Breast epithelium (tissue), 4 donors: ENCODE measurements around the gene NSUN3. TPM values are rescaled to one million over a fixed set of nuclear protein-coding genes. Genes with fewer than 3 reads are reported as not detected.

Experiments used
- DNase-seq, 2 donors: peaks; one replicate each; pipeline ENCODE4 v3.0.0-alpha.2; 2019; ENCODE audit warnings: low spot score in 2 of 2
- H3K27ac ChIP-seq, 2 donors: fragments of 200-600 bp; sonication (generic) in 1 of 2; one replicate each; pipeline ENCODE4 v1.5.1; 2016 to 2019; ENCODE audit warnings: mild to moderate bottlenecking in 1 of 2
- H3K27me3 ChIP-seq, 2 donors: fragments of 200-600 bp; sonication (generic) in 1 of 2; one replicate each; pipeline versions ENCODE4 v1.5.1 to v1.6.0; 2017 to 2019; ENCODE audit warnings: control low read depth in 1 of 2, mild to moderate bottlenecking in 1 of 2
- H3K36me3 ChIP-seq: fragments of 200-600 bp; one replicate; pipeline ENCODE4 v1.5.1; 2019
- H3K4me1 ChIP-seq, 2 donors: fragments of 200-600 bp; sonication (generic); one replicate each; pipeline ENCODE4 v1.5.1; 2016 to 2019; ENCODE audit warnings: control low read depth in 1 of 2
- H3K4me3 ChIP-seq, 3 donors: fragments of 200-600 bp; sonication (generic); 1 replicate in 2 of 3; 2 replicates in 1 of 3; pipeline ENCODE4 v1.5.1; 2016 to 2019; ENCODE audit warnings: mild to moderate bottlenecking in 3 of 3, moderate library complexity in 2 of 3
- H3K9me3 ChIP-seq, 2 donors: fragments of 200-600 bp; sonication (generic) in 1 of 2; one replicate each; pipeline ENCODE4 v1.5.1; 2016 to 2019; ENCODE audit warnings: control low read depth in 1 of 2
- CTCF ChIP-seq, 3 donors: fragments of 450-650 bp; IDR thresholded peaks; one replicate each; pipeline ENCODE4 v1.5.1; 2016 to 2017; ENCODE audit warnings: antibody characterized with exemption in 3 of 3, mild to moderate bottlenecking in 3 of 3, moderate library complexity in 3 of 3
- POLR2A ChIP-seq: fragments of 450-650 bp; IDR thresholded peaks from one replicate; pipeline ENCODE4 v1.6.1; 2016; ENCODE audit warnings: antibody characterized with exemption, mild to moderate bottlenecking, moderate library complexity
- POLR2AphosphoS5 ChIP-seq, 3 donors: sonication (generic); formaldehyde crosslinking; IDR thresholded peaks; one replicate each; pipeline ENCODE4 v1.6.1; 2017; ENCODE audit warnings: antibody characterized with exemption in 3 of 3
- intact Hi-C: fragments of 100-400 bp; cut with DNase I; formaldehyde crosslinking; loops from one replicate; pipeline ENCODE4 v1.15.1; 2023; ENCODE audit warnings: low total_unique reads
- total RNA-seq, 3 donors: library from RNA; depleted of rRNA; stranded (reverse); fragments of >200 nt; gene quantifications; one replicate each; pipeline ENCODE4 v1.1.0, GENCODE V29; 2016

NSUN3 gene
- total RNA-seq, 3 donors from 2014 or later = 7.4 to 21.4 (median 14.1) TPM

- Histone ChIP-seq H3K36me3 (no peaks in the 10 kb centered on the region), H3K4me3 (no peak overlapping the region), H3K27me3 (no peaks in the 10 kb centered on the region), H3K27ac (no peak overlapping the region), H3K9me3 (no peaks in the 10 kb centered on the region), H3K4me1 (no peaks in the 10 kb centered on the region)
- DNase-seq = no peak
- intact Hi-C loops = no loop called here
- no peak for TF ChIP-seq CTCF (IDR thresholded peaks at IDR 0.05)
- no peak for TF ChIP-seq POLR2A
- TF ChIP-seq POLR2AphosphoS5 (IDR thresholded peaks at IDR 0.05) = no peak
Measured at GRCh38 chr3:94146455-94146854, 83.6 kb downstream of the NSUN3 start.

GRCh38 chr3:94147012-94147411 lies 84.2 kb downstream of the NSUN3 start:
- H3K27me3 ChIP-seq = no peaks in the 10 kb centered on the region
- intact Hi-C loops = no loop called here
- no peak overlapping the region for H3K27ac ChIP-seq

GRCh38 chr3:94150113-94150512 lies 87.3 kb downstream of the NSUN3 start:
- intact Hi-C loops = no loop called here
- no peak overlapping the region for H3K27ac ChIP-seq
- H3K4me3 ChIP-seq = no peak overlapping the region
- H3K4me1 ChIP-seq = no peaks in the 10 kb centered on the region
- TF ChIP-seq POLR2A = no peak
- TF ChIP-seq POLR2AphosphoS5 (IDR thresholded peaks at IDR 0.05) = no peak
- no peak for TF ChIP-seq CTCF (IDR thresholded peaks at IDR 0.05)
- H3K9me3 ChIP-seq = no peaks in the 10 kb centered on the region
- H3K36me3 ChIP-seq = no peaks in the 10 kb centered on the region
- H3K27me3 ChIP-seq = no peaks in the 10 kb centered on the region
- no peak for DNase-seq

More at GRCh38 chr3:94147012-94147411, 84.2 kb downstream of the NSUN3 start:
- H3K4me1 ChIP-seq = no peaks in the 10 kb centered on the region
- TF ChIP-seq CTCF (IDR thresholded peaks at IDR 0.05) = no peak
- no peak for TF ChIP-seq POLR2A
- TF ChIP-seq POLR2AphosphoS5 (IDR thresholded peaks at IDR 0.05) = no peak
- no peak overlapping the region for H3K4me3 ChIP-seq
- H3K9me3 ChIP-seq = no peaks in the 10 kb centered on the region
- no peak for DNase-seq
- no peaks in the 10 kb centered on the region for H3K36me3 ChIP-seq

GRCh38 chr3:94156626-94157025 lies 93.8 kb downstream of the NSUN3 start:
- no peak for TF ChIP-seq POLR2AphosphoS5 (IDR thresholded peaks at IDR 0.05)
- no peak for TF ChIP-seq POLR2A
- TF ChIP-seq CTCF (IDR thresholded peaks at IDR 0.05) = no peak
- no peaks in the 10 kb centered on the region for H3K9me3 ChIP-seq
- DNase-seq = no peak
- H3K4me1 ChIP-seq = no peaks in the 10 kb centered on the region
- intact Hi-C loops = no loop called here
- no peak overlapping the region for H3K27ac ChIP-seq
- H3K36me3 ChIP-seq = no peaks in the 10 kb centered on the region
- no peaks in the 10 kb centered on the region for H3K27me3 ChIP-seq
- no peak overlapping the region for H3K4me3 ChIP-seq

- no peak overlapping the region for H3K27ac ChIP-seq
- H3K27me3 ChIP-seq = no peaks in the 10 kb centered on the region
- no peak for DNase-seq
- intact Hi-C loops = no loop called here
- no peak for TF ChIP-seq POLR2A
- no peak for TF ChIP-seq POLR2AphosphoS5 (IDR thresholded peaks at IDR 0.05)
- no peak for TF ChIP-seq CTCF (IDR thresholded peaks at IDR 0.05)
- H3K4me1 ChIP-seq = no peaks in the 10 kb centered on the region
- no peaks in the 10 kb centered on the region for H3K9me3 ChIP-seq
- no peaks in the 10 kb centered on the region for H3K36me3 ChIP-seq
- H3K4me3 ChIP-seq = no peak overlapping the region
Measured at GRCh38 chr3:94158512-94158911, 95.7 kb downstream of the NSUN3 start.
